ENCODE data around the gene HOPX.

GRCh38 chr4:56671860-56672259, 9.2 kb downstream of the HOPX start:
- TF ChIP-seq CTCF (IDR thresholded peaks at IDR 0.05) (no peak), EP300 (IDR thresholded peaks at IDR 0.05) (no peak), POLR2AphosphoS5 (IDR thresholded peaks at IDR 0.05) (no peak)
